OCI-LY3 (cell line): ENCODE data around the gene CDH1.

Experiments
- H2AFZ ChIP-seq: fragments of 200-600, 300-600 bp; shearing (Covaris generic); 2 replicates; pipeline ENCODE4 v1.6.0; 2014; ENCODE audit warnings: antibody characterized with exemption, low read depth, low read length
- H3K27ac ChIP-seq: fragments of 200-600, 300-600 bp; sonication (generic); 2 replicates; pipeline ENCODE4 v1.5.1; 2014; ENCODE audit warnings: mild to moderate bottlenecking, low read length, moderate library complexity, mixed read lengths
- H3K27me3 ChIP-seq: fragments of 200-600, 300-600 bp; sonication (generic); 2 replicates; pipeline ENCODE4 v1.6.1; 2014; ENCODE audit warnings: low read depth, low read length, mixed read lengths
- H3K36me3 ChIP-seq: fragments of 200-600, 300-600 bp; sonication (generic); replicated peaks from 2 replicates; pipeline ENCODE3; 2014; ENCODE audit warnings: low read depth, low read length, mixed read lengths
- H3K4me1 ChIP-seq: fragments of 300-600, 200-600 bp; sonication (generic); 2 replicates; pipeline ENCODE4 v1.6.1; 2014; ENCODE audit warnings: low read length, mixed read lengths
- H3K4me2 ChIP-seq: fragments of 200-600, 300-600 bp; sonication (generic); 2 replicates; pipeline ENCODE4 v1.6.1; 2014; ENCODE audit warnings: low read length, mixed read lengths
- H3K4me3 ChIP-seq: fragments of 300-600, 200-600 bp; sonication (generic); 2 replicates; pipeline ENCODE4 v1.5.1; 2014; ENCODE audit warnings: antibody characterized with exemption, mild to moderate bottlenecking, low read length, moderate library complexity
- H3K79me2 ChIP-seq: fragments of 300-600, 200-600 bp; shearing (Covaris generic); 2 replicates; pipeline ENCODE4 v1.6.1; 2014; ENCODE audit warnings: mild to moderate bottlenecking, low read length, mixed read lengths
- H3K9ac ChIP-seq: fragments of 300-600, 200-600 bp; shearing (Covaris generic); 2 replicates; pipeline ENCODE4 v1.6.0; 2014; ENCODE audit warnings: mild to moderate bottlenecking, low read length, moderate library complexity
- H3K9me3 ChIP-seq: fragments of 200-600, 300-600 bp; shearing (Covaris generic); 2 replicates; pipeline ENCODE4 v1.6.1; 2014; ENCODE audit warnings: low read length, mixed read lengths; ENCODE audit not compliant: insufficient read depth
- H4K20me1 ChIP-seq: fragments of 200-600, 300-600 bp; sonication (generic); 2 replicates; pipeline ENCODE4 v1.6.1; 2016; ENCODE audit warnings: low read length, mixed read lengths; ENCODE audit not compliant: insufficient read depth
- CTCF ChIP-seq: fragments of 200-600, 300-600 bp; sonication (generic); IDR thresholded peaks from 2 replicates; pipeline ENCODE4 v1.5.1; 2014; ENCODE audit warnings: antibody characterized with exemption, low read length, low read depth
- EZH2phosphoT487 ChIP-seq: fragments of 200-600 bp; shearing (Covaris generic); IDR thresholded peaks from 2 replicates; pipeline ENCODE4 v1.6.1; 2018; ENCODE audit warnings: antibody characterized with exemption, mixed run types, low read depth

The CDH1 gene

GRCh38 chr16:68736561-68736960 is 531 bp upstream of the CDH1 start:
- no peaks in the 10 kb centered on the region for H3K27me3 ChIP-seq
- no peak overlapping the region for H3K4me3 ChIP-seq
- H3K4me2 ChIP-seq = no peak overlapping the region
- H3K79me2 ChIP-seq = no peaks in the 10 kb centered on the region
- TF ChIP-seq EZH2phosphoT487 (no peak), CTCF (no peak)
- H2AFZ ChIP-seq = no peak overlapping the region
- H3K9me3 ChIP-seq = no peaks in the 10 kb centered on the region
- H3K9ac ChIP-seq = no peak overlapping the region
- no peaks in the 10 kb centered on the region for H4K20me1 ChIP-seq
- H3K4me1 ChIP-seq = peaks cover 39% of the 10 kb centered on the region
- H3K27ac ChIP-seq = no peak overlapping the region
- H3K36me3 ChIP-seq = no peaks in the 10 kb centered on the region

DNA sequence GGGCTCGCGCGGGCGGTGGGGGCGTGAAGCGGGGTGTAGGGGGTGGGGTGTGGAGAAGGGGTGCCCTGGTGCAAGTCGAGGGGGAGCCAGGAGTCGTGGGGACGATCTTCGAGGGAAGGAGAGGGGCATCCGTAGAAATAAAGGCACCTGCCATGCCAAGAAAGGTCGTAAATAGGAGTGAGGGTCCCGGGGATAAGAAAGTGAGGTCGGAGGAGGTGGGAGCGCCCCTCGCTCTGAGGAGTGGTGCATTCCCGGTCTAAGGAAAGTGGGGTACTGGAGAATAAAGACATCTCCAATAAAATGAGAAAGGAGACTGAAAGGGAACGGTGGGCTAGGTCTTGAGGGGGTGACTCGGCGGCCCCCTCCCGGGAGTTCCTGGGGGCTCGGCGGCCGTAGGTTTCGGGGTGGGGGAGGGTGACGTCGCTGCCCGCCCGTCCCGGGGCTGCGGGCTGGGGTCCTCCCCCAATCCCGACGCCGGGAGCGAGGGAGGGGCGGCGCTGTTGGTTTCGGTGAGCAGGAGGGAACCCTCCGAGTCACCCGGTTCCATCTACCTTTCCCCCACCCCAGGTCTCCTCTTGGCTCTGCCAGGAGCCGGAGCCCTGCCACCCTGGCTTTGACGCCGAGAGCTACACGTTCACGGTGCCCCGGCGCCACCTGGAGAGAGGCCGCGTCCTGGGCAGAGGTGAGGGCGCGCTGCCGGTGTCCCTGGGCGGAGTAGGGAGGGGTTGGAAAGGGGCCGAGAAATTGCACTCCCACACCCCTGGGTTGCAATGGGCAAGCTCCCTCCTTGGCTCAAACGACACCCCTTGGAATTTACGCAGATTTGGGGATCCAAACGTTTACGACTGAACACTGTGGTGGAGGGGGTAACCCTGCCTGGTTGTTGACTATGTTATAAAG is 888 bp downstream of the CDH1 start:
- Histone ChIP-seq H3K36me3 (no peaks in the 10 kb centered on the region), H3K27ac (peak overlapping the region; percentile 65), H4K20me1 (no peaks in the 10 kb centered on the region), H3K4me1 (peaks cover 48% of the 10 kb centered on the region), H3K9ac (peak overlapping the region; percentile 52), H3K79me2 (no peaks in the 10 kb centered on the region), H3K4me2 (peak overlapping the region; percentile 63), H3K27me3 (no peaks in the 10 kb centered on the region), H3K9me3 (no peaks in the 10 kb centered on the region), H2AFZ (peak overlapping the region; percentile 55), H3K4me3 (peak overlapping the region; percentile 65)
- TF ChIP-seq EZH2phosphoT487 = no peak
- TF ChIP-seq CTCF = peak; percentile 49

DNA sequence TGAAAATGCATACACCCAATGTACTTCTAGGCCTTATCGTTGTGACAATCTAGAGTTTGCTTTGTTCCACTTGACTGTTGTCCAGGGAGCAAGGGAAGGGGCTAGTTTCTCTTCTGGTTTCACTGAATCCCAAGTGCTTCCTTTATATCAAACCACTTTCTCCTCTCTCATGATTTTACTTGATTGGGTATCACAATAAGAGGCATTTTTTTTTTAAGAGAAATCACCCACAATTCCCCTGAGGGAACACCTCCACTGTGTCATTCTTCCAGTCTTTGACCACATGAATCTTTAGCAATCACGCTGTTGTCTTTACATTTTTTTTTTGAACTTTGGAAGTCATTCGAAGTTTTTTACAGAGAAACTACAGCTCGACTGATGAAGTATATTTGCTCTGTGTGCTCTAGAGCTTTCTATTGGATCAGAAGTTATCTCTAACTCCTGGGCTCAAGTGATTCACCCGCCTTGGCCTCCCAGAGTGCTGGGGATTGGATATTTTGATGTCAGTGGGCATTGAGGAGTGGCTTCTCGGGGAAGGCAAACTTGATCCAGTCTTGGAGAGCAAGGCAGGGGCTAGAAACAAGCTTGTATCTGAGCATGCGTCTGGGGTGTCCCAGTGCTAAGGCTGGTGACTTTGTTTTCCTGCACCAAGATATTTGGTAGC is 3.0 kb downstream of the CDH1 start:
- Histone ChIP-seq H3K4me2 (peak overlapping the region; percentile 65), H3K36me3 (no peaks in the 10 kb centered on the region), H2AFZ (peak overlapping the region; percentile 58), H3K4me1 (peaks cover 54% of the 10 kb centered on the region), H3K9ac (peak overlapping the region; percentile 70), H3K27ac (peak overlapping the region; percentile 84), H3K9me3 (no peaks in the 10 kb centered on the region), H3K4me3 (peak overlapping the region; percentile 38), H4K20me1 (no peaks in the 10 kb centered on the region), H3K79me2 (no peaks in the 10 kb centered on the region), H3K27me3 (no peaks in the 10 kb centered on the region)
- no peak for TF ChIP-seq CTCF
- TF ChIP-seq EZH2phosphoT487 = no peak

- Histone ChIP-seq H3K27me3 (no peaks in the 10 kb centered on the region), H3K4me2 (peak overlapping the region; percentile 65), H3K9ac (peak overlapping the region; percentile 70), H3K79me2 (no peaks in the 10 kb centered on the region), H3K36me3 (no peaks in the 10 kb centered on the region), H4K20me1 (no peaks in the 10 kb centered on the region), H3K9me3 (no peaks in the 10 kb centered on the region), H3K27ac (peak overlapping the region; percentile 84), H3K4me3 (peak overlapping the region; percentile 38), H3K4me1 (peaks cover 54% of the 10 kb centered on the region), H2AFZ (peak overlapping the region; percentile 58)
- TF ChIP-seq CTCF (no peak), EZH2phosphoT487 (no peak)
Observed at GRCh38 chr16:68740628-68741346, 3.7 kb downstream of the CDH1 start.
